Spleen (tissue), 7 donors: ENCODE results near the gene ZNF638.

ENCODE experiments used
- POLR2AphosphoS5 ChIP-seq, 3 donors: sonication (generic); formaldehyde crosslinking; IDR thresholded peaks; one replicate each; pipeline ENCODE4 v1.5.1; 2017; ENCODE audit warnings: antibody characterized with exemption in 3 of 3
- TF ChIP-seq, protein P1 (sequence below), 11 experiments: fragments of 200-600 bp in 7 of 11; fragments of 450-650 bp in 4 of 11; sonication (generic) in 4 of 11; IDR thresholded peaks in 8 of 11; conservative IDR thresholded peaks in 3 of 11; 1 replicate in 7 of 11; 2 replicates in 4 of 11; pipeline versions ENCODE4 v1.4.0 to v1.8.0; 2016 to 2021; ENCODE audit warnings: antibody characterized with exemption in 11 of 11, inconsistent platforms in 4 of 11, mild to moderate bottlenecking in 1 of 11
- donor health status: DM: no; HTN: no; CAD: no; lungs with moderate emphysema.
- donor health status: DM: no; HTN: no; CAD: no.
- donor health status: DM: no; HTN: no; CAD: no.

DNA sequence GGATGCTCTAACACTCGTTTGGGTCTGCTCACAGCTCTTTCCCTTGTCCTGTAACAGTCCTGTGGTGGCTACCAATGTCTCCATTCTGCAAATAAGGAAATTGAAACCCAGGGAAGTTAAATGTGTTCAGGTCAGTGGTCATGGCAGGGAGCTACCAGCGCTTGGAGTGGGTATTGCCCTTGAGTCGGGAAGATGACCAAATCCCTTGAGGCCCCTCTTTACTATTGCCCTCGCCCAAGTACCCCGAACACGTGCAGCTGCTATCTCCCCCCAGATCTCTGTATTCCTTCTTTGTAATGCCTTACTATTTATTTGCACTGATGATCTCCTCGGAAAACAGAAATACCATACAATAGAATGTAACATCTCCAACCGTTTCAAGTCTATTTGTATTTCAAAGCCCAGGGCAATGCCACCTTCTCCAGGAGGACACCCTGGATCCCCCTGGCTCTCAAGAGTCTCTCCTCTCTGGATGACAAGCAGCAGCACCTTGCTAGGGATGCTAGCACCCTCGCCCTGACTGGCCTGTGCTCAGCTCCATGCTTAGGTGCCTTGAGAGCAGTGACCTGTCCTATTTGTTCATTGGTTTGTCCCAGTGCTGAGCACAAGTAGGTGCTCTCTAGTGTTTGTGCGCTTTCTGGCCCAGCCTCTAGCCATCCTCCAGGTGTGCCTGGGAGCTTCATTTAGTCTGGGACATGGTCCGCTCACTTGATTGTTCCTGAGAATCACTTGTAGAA lies 136.9 kb downstream of the ZNF638 start:
- no peak for TF ChIP-seq POLR2AphosphoS5 (IDR thresholded peaks at IDR 0.05)
- TF ChIP-seq, protein P1, sequence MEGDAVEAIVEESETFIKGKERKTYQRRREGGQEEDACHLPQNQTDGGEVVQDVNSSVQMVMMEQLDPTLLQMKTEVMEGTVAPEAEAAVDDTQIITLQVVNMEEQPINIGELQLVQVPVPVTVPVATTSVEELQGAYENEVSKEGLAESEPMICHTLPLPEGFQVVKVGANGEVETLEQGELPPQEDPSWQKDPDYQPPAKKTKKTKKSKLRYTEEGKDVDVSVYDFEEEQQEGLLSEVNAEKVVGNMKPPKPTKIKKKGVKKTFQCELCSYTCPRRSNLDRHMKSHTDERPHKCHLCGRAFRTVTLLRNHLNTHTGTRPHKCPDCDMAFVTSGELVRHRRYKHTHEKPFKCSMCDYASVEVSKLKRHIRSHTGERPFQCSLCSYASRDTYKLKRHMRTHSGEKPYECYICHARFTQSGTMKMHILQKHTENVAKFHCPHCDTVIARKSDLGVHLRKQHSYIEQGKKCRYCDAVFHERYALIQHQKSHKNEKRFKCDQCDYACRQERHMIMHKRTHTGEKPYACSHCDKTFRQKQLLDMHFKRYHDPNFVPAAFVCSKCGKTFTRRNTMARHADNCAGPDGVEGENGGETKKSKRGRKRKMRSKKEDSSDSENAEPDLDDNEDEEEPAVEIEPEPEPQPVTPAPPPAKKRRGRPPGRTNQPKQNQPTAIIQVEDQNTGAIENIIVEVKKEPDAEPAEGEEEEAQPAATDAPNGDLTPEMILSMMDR (IDR thresholded peaks at IDR 0.05 in 8 of 11, conservative IDR thresholded peaks at IDR 0.05 in 3 of 11): no peak
